Hypothalamus (tissue), 51 donors: ENCODE results near the gene HCN4.

Experiments used
- DNase-seq, 51 donors: peaks; one replicate each; lab custom pipeline; 2025; lab: John Stamatoyannopoulos, UW

HCN4 gene

GRCh38 chr15:73352082-73352481 lies 16.7 kb downstream of the HCN4 start:
- DNase-seq: peak in 20 of 51 donors; percentile 6 to 42 (median 16)

GRCh38 chr15:73349191-73349590 lies 19.6 kb downstream of the HCN4 start:
- no peak for DNase-seq

- peak in 1 of 51 donors; percentile 7 for DNase-seq
Measured at GRCh38 chr15:73346735-73347312, 21.9 kb downstream of the HCN4 start.

GRCh38 chr15:73345658-73346057 lies 23.1 kb downstream of the HCN4 start:
- DNase-seq: no peak

- no peak for DNase-seq
Measured at GRCh38 chr15:73344056-73344455, 24.7 kb downstream of the HCN4 start.

- peak in 12 of 51 donors; percentile 4 to 44 (median 12) for DNase-seq
Measured at GRCh38 chr15:73341886-73342600, 26.7 kb downstream of the HCN4 start.

- no peak for DNase-seq
Measured at GRCh38 chr15:73340502-73341192, 28.1 kb downstream of the HCN4 start.

GRCh38 chr15:73338606-73339374 lies 30.0 kb downstream of the HCN4 start:
- DNase-seq: no peak

GRCh38 chr15:73338058-73338457 lies 30.7 kb downstream of the HCN4 start:
- DNase-seq: no peak

- DNase-seq: no peak
Measured at GRCh38 chr15:73337187-73337586, 31.6 kb downstream of the HCN4 start.

GRCh38 chr15:73336756-73337155 lies 32.0 kb downstream of the HCN4 start:
- DNase-seq: no peak

GRCh38 chr15:73335471-73335870 lies 33.3 kb downstream of the HCN4 start:
- DNase-seq: no peak

GRCh38 chr15:73335026-73335425 lies 33.7 kb downstream of the HCN4 start:
- DNase-seq: no peak

GRCh38 chr15:73334086-73334485 lies 34.7 kb downstream of the HCN4 start:
- DNase-seq: no peak

- no peak for DNase-seq
Measured at GRCh38 chr15:73333001-73333400, 35.8 kb downstream of the HCN4 start.

GRCh38 chr15:73331991-73332925 lies 36.5 kb downstream of the HCN4 start:
- DNase-seq: no peak

- DNase-seq: no peak
Measured at GRCh38 chr15:73331501-73331900, 37.3 kb downstream of the HCN4 start.

GRCh38 chr15:73330206-73331051 lies 38.3 kb downstream of the HCN4 start:
- DNase-seq: peak in 1 of 51 donors; percentile 8
